WTC11 (cell line): ENCODE results near the gene L1TD1. TPM values are rescaled to one million over a fixed set of nuclear protein-coding genes. Genes with fewer than 3 reads are reported as not detected.

ENCODE experiments used
- ATAC-seq: fragments of 200-7000 bp; cut with Tn5 transposase; 2 replicates; pipeline ENCODE4 v1.10.0; 2021; ENCODE audit warnings: mild to moderate bottlenecking, moderate library complexity
- CTCF ChIA-PET: fragments of 300-600 bp; sonication (Branson Sonifier 250); formaldehyde crosslinking; loops from one replicate; lab custom pipeline; 2021; ENCODE audit warnings: antibody characterized with exemption; lab: Charles Lee
- POLR2A ChIA-PET: fragments of 350-600 bp; sonication (Branson Sonifier 250); formaldehyde crosslinking; loops from one replicate; lab custom pipeline; 2021; ENCODE audit warnings: antibody characterized with exemption; lab: Charles Lee
- DNase-seq: peaks from one replicate; pipeline ENCODE4 v3.0.0; 2021; ENCODE audit warnings: low spot score
- H3K27ac Mint-ChIP-seq: 2 replicates; pipeline ENCODE4 v1.8.0; 2021; ENCODE audit warnings: mixed read lengths
- H3K27me3 Mint-ChIP-seq: 2 replicates; pipeline ENCODE4 v1.8.0; 2021; ENCODE audit warnings: low read depth, mild to moderate bottlenecking, moderate library complexity, mixed read lengths
- H3K36me3 Mint-ChIP-seq: 2 replicates; pipeline ENCODE4 v1.8.0; 2021; ENCODE audit warnings: mixed read lengths
- H3K4me1 Mint-ChIP-seq: 2 replicates; pipeline ENCODE4 v1.8.0; 2022; ENCODE audit warnings: mixed read lengths
- H3K4me3 Mint-ChIP-seq: 2 replicates; pipeline ENCODE4 v1.8.0; 2021; ENCODE audit warnings: mild to moderate bottlenecking, moderate library complexity, mixed read lengths
- H3K9me3 Mint-ChIP-seq: 2 replicates; pipeline ENCODE4 v1.8.0; 2021; ENCODE audit warnings: mixed read lengths
- CDX4 ChIP-seq: fragments of 250-450 bp; sonication (Bioruptor Pico); IDR thresholded peaks from 2 replicates; pipeline ENCODE4 v1.9.0; 2021; ENCODE audit warnings: moderate library complexity, mild to moderate bottlenecking, inconsistent platforms, borderline replicate concordance
- CTCF ChIP-seq: fragments of 200-600 bp; IDR thresholded peaks from 2 replicates; pipeline ENCODE4 v1.8.0; 2022; ENCODE audit warnings: antibody characterized with exemption
- E2F1 ChIP-seq: sonication (generic); formaldehyde crosslinking; IDR thresholded peaks from 2 replicates; pipeline ENCODE4 v1.8.0; 2022; ENCODE audit warnings: mild to moderate bottlenecking, missing genetic modification reagents
- ERG ChIP-seq: fragments of 250-450 bp; sonication (Bioruptor Pico); IDR thresholded peaks from 2 replicates; pipeline ENCODE4 v1.8.0; 2021; ENCODE audit warnings: mild to moderate bottlenecking
- FOXK1 ChIP-seq: sonication (generic); formaldehyde crosslinking; IDR thresholded peaks from 2 replicates; pipeline ENCODE4 v1.8.0; 2022; ENCODE audit warnings: mild to moderate bottlenecking, moderate library complexity, missing genetic modification reagents
- HMGXB4 ChIP-seq: sonication (generic); formaldehyde crosslinking; IDR thresholded peaks from 2 replicates; pipeline ENCODE4 v1.8.1; 2023; ENCODE audit warnings: mild to moderate bottlenecking, moderate library complexity, missing genetic modification reagents
- SOX15 ChIP-seq: fragments of 250-450 bp; sonication (Bioruptor Pico); IDR thresholded peaks from 2 replicates; pipeline ENCODE4 v1.9.0; 2021; ENCODE audit warnings: mild to moderate bottlenecking
- STAT6 ChIP-seq: sonication (generic); formaldehyde crosslinking; conservative IDR thresholded peaks from 2 replicates; pipeline ENCODE4 v1.8.1; 2023; ENCODE audit warnings: mild to moderate bottlenecking, low read depth, missing genetic modification reagents, moderate library complexity
- ZNF512 ChIP-seq: sonication (generic); formaldehyde crosslinking; IDR thresholded peaks from 2 replicates; pipeline ENCODE4 v1.8.1; 2022; ENCODE audit warnings: missing genetic modification reagents, borderline replicate concordance
- ZNF532 ChIP-seq: fragments of 250-450 bp; sonication (Bioruptor Pico); IDR thresholded peaks from 2 replicates; pipeline ENCODE4 v1.9.0; 2021; ENCODE audit warnings: mild to moderate bottlenecking, borderline replicate concordance
- total RNA-seq: library from RNA; stranded (reverse); gene quantifications from 3 replicates; pipeline ENCODE4 v1.2.3, GENCODE V29; 2021

Gene L1TD1
- total RNA-seq, 1 experiment from 2014 or later = 319 TPM

GRCh38 chr1:62185677-62186076, 9.0 kb upstream of the L1TD1 start (continued):
- TF ChIP-seq HMGXB4 = no peak
- TF ChIP-seq ZNF532 (CRISPR knock-in tag) = no peak
- no peak for TF ChIP-seq CDX4
- TF ChIP-seq FOXK1 (CRISPR knock-in tag) = no peak
- no peak for TF ChIP-seq SOX15 (CRISPR knock-in tag)
- no peak for TF ChIP-seq ZNF512 (CRISPR knock-in tag)
- no peak for TF ChIP-seq CTCF
- TF ChIP-seq ERG (CRISPR knock-in tag) = no peak

GRCh38 chr1:62187548-62187947, 7.1 kb upstream of the L1TD1 start:
- no peak for TF ChIP-seq STAT6 (CRISPR knock-in tag)
- no peak for TF ChIP-seq E2F1
- H3K36me3 Mint-ChIP-seq = no peaks in the 10 kb centered on the region
- peaks cover 31% of the 10 kb centered on the region for H3K4me1 Mint-ChIP-seq
- H3K27ac Mint-ChIP-seq = no peak overlapping the region
- H3K27me3 Mint-ChIP-seq = no peaks in the 10 kb centered on the region
- H3K9me3 Mint-ChIP-seq = no peaks in the 10 kb centered on the region
- H3K4me3 Mint-ChIP-seq = no peak overlapping the region
- no peak for ATAC-seq
- DNase-seq = no peak
- ChIA-PET CTCF (interaction anchor here (0.6 kb wide), 1 partner anchor 63 kb away, joined by 5 read pairs; no protein-coding TSS in a partner anchor), POLR2A (no interaction called here)
